ENCODE measurements around the gene PLBD2.

PLBD2 gene

GRCh38 chr12:113392988-113393579, 34.7 kb downstream of the PLBD2 start:
- DNase-seq: peak in 6 of 51 donors; percentile 9 to 45 (median 17)

GRCh38 chr12:113393749-113394148, 35.4 kb downstream of the PLBD2 start:
- no peak for DNase-seq

- DNase-seq: no peak
Measured at GRCh38 chr12:113395119-113395518, 36.7 kb downstream of the PLBD2 start.

GRCh38 chr12:113396200-113396599, 37.8 kb downstream of the PLBD2 start:
- DNase-seq: no peak

- peak in 31 of 51 donors; percentile 13 to 77 (median 49) for DNase-seq
Measured at GRCh38 chr12:113396828-113397496, 38.6 kb downstream of the PLBD2 start.

- DNase-seq: no peak
Measured at GRCh38 chr12:113397497-113398197, 39.3 kb downstream of the PLBD2 start.

GRCh38 chr12:113398346-113399290, 40.2 kb downstream of the PLBD2 start:
- no peak for DNase-seq

- DNase-seq: no peak
Measured at GRCh38 chr12:113399490-113399889, 41.1 kb downstream of the PLBD2 start.

- DNase-seq: no peak
Measured at GRCh38 chr12:113400362-113400761, 42.0 kb downstream of the PLBD2 start.

- no peak for DNase-seq
Measured at GRCh38 chr12:113401066-113402000, 42.9 kb downstream of the PLBD2 start.

- peak in 1 of 51 donors; percentile 8 for DNase-seq
Measured at GRCh38 chr12:113402586-113403260, 44.3 kb downstream of the PLBD2 start.

GRCh38 chr12:113403435-113404415, 45.3 kb downstream of the PLBD2 start, which contains the start of gene SDS:
TSS of gene SDS (minus strand) at chr12:113403887. CDS start at chr12:113399708, 4,179 bp downstream.
- DNase-seq: peak in 44 of 51 donors; percentile 13 to 84 (median 60)

GRCh38 chr12:113405694-113406093, 47.3 kb downstream of the PLBD2 start:
- DNase-seq: no peak

GRCh38 chr12:113407931-113408600, 49.7 kb downstream of the PLBD2 start:
- peak in 2 of 51 donors; percentile 7 to 21 for DNase-seq

- DNase-seq: no peak
Measured at GRCh38 chr12:113408756-113409298, 50.4 kb downstream of the PLBD2 start.

GRCh38 chr12:113409462-113410124, 51.2 kb downstream of the PLBD2 start:
- DNase-seq: peak in 10 of 51 donors; percentile 9 to 55 (median 26)

GRCh38 chr12:113413488-113413939, 55.1 kb downstream of the PLBD2 start:
- DNase-seq: no peak

Measured in hypothalamus (tissue), 51 donors.